ENCODE measurements around the gene PDZRN4.
"Not testable (repeated sequence)": the region's sequence is repeated elsewhere in the genome, so short reads cannot be mapped to it uniquely, and the experiment has no call there.

Gene PDZRN4

DNA sequence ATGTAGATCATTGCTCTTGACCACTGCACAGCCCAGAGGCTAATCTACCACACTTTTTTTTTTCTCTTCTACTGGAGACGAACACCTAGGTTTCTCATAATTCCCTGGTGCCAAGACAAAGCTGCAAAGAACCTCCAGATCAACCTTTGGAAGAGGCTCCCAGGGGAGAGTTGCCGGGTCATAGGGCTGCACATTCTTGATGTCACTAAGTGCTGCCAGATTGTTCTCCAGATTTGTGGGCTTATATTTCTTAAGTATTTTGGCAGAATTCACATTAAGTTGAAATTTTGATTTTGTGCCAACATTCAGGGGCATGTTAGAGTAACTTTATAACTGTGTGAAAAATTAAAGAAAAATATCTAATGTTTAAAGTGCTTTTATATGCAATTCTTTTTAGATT is 13.5 kb upstream of the PDZRN4 start:
- DNase-seq (ENCODE audit: low read depth) = no peak
- no peak for TF ChIP-seq CTCF (IDR thresholded peaks at IDR 0.05; ENCODE audit: low read depth, low read length, missing control alignments)
- H3K4me3 ChIP-seq (ENCODE audit: low read depth, low read length) = no peak overlapping the region

GRCh38 chr12:41179507-41179906 is 8.6 kb upstream of the PDZRN4 start:
- not testable (repeated sequence) for H3K4me3 ChIP-seq (ENCODE audit: low read depth, low read length); DNase-seq (ENCODE audit: low read depth)

- H3K4me3 ChIP-seq (ENCODE audit: low read depth, low read length) = no peak overlapping the region
- no peak for TF ChIP-seq CTCF (IDR thresholded peaks at IDR 0.05; ENCODE audit: low read depth, low read length, missing control alignments)
- DNase-seq (ENCODE audit: low read depth) = no peak
Observed at GRCh38 chr12:41184864-41185263, 3.3 kb upstream of the PDZRN4 start.

GRCh38 chr12:41186026-41186425 is 2.1 kb upstream of the PDZRN4 start:
- H3K4me3 ChIP-seq (ENCODE audit: low read depth, low read length) = no peak overlapping the region
- TF ChIP-seq CTCF (IDR thresholded peaks at IDR 0.05; ENCODE audit: low read depth, low read length, missing control alignments) = no peak
- no peak for DNase-seq (ENCODE audit: low read depth)

DNA sequence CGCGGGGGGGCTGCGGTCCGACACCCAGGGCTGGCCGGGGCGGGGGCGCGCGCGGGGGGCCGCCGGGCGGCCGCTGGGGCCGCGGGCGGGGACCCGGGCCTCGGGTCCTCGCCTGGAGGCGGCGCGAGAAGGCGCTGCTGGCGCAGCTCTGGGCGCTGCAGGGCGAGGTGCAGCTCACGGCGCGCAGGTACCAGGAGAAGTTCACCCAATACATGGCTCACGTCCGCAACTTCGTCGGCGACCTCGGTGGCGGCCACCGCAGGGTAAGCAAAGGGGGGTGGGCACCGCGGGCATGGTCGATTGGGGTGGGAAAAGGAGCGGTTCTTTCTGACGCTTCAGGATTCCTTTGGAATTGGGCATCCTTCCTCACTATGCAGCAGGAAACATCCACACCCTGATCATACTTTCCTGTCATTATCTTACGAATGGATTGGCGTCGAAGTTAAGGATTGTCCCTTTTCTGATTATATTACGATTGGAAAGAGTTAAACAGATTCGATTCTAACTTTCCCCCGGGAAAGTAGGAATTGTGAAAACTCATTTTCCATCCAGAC is 798 bp downstream of the PDZRN4 start:
- no peak for TF ChIP-seq CTCF (IDR thresholded peaks at IDR 0.05; ENCODE audit: low read depth, low read length, missing control alignments)
- DNase-seq (ENCODE audit: low read depth) = no peak
- H3K4me3 ChIP-seq (ENCODE audit: low read depth, low read length) = no peak overlapping the region

- no peak overlapping the region for H3K4me3 ChIP-seq (ENCODE audit: low read depth, low read length)
- no peak for TF ChIP-seq CTCF (IDR thresholded peaks at IDR 0.05; ENCODE audit: low read depth, low read length, missing control alignments)
- no peak for DNase-seq (ENCODE audit: low read depth)
Observed at GRCh38 chr12:41189395-41190251, 1.5 kb downstream of the PDZRN4 start.

DNA sequence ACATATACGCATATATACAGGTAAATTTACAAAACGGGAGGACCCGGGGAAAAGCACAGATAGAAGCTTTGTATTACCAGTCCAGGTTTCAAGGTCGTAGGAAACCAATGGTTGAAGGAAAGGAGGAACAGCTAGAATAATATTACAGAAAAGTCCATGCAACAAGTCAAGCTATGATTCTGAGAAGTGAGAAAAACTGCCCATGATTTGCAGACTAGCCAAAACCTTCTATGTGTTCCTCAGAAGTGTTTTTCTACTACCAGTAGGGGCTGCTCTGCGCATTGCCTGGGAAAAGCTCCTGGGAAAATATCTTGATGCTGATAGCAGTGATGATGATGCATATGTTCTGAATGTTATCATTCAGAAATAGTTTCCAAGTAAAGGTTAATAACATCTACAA is 2.2 kb downstream of the PDZRN4 start:
- H3K4me3 ChIP-seq (ENCODE audit: low read depth, low read length) = no peak overlapping the region
- TF ChIP-seq CTCF (IDR thresholded peaks at IDR 0.05; ENCODE audit: low read depth, low read length, missing control alignments) = peak; percentile 24
- no peak for DNase-seq (ENCODE audit: low read depth)

- H3K4me3 ChIP-seq (ENCODE audit: low read depth, low read length); DNase-seq (ENCODE audit: low read depth): not testable (repeated sequence)
Observed at GRCh38 chr12:41191549-41191948, 3.4 kb downstream of the PDZRN4 start.

Measured in GM12864 (cell line).